Heart left ventricle (tissue), 13 donors: ENCODE results near the gene HOXB4.

Experiments
- CTCF ChIP-seq, 12 donors: fragments of 200-600 bp; sonication (generic) in 4 of 12; IDR thresholded peaks; one replicate each; pipeline versions ENCODE4 v1.5.0 to v1.8.0; 2018 to 2022; ENCODE audit warnings: antibody characterized with exemption in 12 of 12, mild to moderate bottlenecking in 5 of 12
- POLR2A ChIP-seq, 2 donors: fragments of 450-650 bp; IDR thresholded peaks; one replicate each; pipeline ENCODE4 v1.6.1; 2017; ENCODE audit warnings: antibody characterized with exemption in 2 of 2, mild to moderate bottlenecking in 2 of 2, moderate library complexity in 2 of 2
- donor health status: ischemic (EF 13 %, LVEDD 7.1; RV severe dilation, severe dysfunction).
- donor health status: DM: no; HTN: yes; CAD: no.
- donor health status: DM: no; HTN: no; CAD: no.
- donor health status: ischemic (EF 25% LVEDD 6.9; RV normal size, moderate dysfunction).
- donor health status: ischemic (EF 25% LVEDD 5.7; RV mildly dilated, moderate dysfunction).
- donor health status: ischemic (EF 35%, LVEDD 5.7; RV mildly dilated, moderate dysfunction).
- donor health status: nonischemic (EF 11% LVEDD 7.7; RV severe dilation, severe dysfunction).
- donor health status: DM: yes; HTN: yes; CAD: no.
- donor health status: PGD.
- donor health status: ischemic (EF 29% LVEDD 5.4; RV normal size, mild dysfunction).
- donor health status: nonischemic (EF 23%, LVEDD 6.1; RV moderate dilation, normal function).

- TF ChIP-seq CTCF (IDR thresholded peaks at IDR 0.05) (no peak), POLR2A (IDR thresholded peaks at IDR 0.05) (no peak)
Measured at GRCh38 chr17:48549281-48549630, 28.9 kb downstream of the HOXB4 start.
